Measurements from ENCODE around the gene CCND1. TPM values are rescaled to one million over a fixed set of nuclear protein-coding genes. Genes with fewer than 3 reads are reported as not detected.

The CCND1 gene
- total and polyA plus RNA-seq, 9 of the 15 experiments (the other 6 are each of a cell fraction or from before 2014, with no cell fraction given), result 0.04 to 23.3 (median 3.8) TPM

GRCh38 chr11:69653406-69653960 lies 12.5 kb downstream of the CCND1 start:
- no peak overlapping the region for H3K27ac ChIP-seq (ENCODE audit: extremely low read depth, low read depth, low read length)
- no peaks in the 10 kb centered on the region for H3K36me3 ChIP-seq (ENCODE audit: control insufficient read depth, insufficient read depth, low read length)
- ChIA-PET POLR2A (no interaction called here), CTCF (ENCODE audit: low intra/inter-chr PET ratio) (no interaction called here)
- no peaks in the 10 kb centered on the region for H3K9me1 ChIP-seq (ENCODE audit: control insufficient read depth, insufficient read depth, low read length)
- no peak for ATAC-seq
- H3K4me2 ChIP-seq (ENCODE audit: insufficient read depth, low read length), result no peak overlapping the region
- no peak overlapping the region for H3K9ac ChIP-seq (ENCODE audit: insufficient read depth in 1 of 2, low read depth in 2 of 2, low read length in 2 of 2)
- intact Hi-C loops (cut with micrococcal nuclease) (no loop called here), in situ Hi-C loops (cut with MboI) (loop anchor here (25.0 kb wide), 2 partner anchors 816 to 1016 kb away; partner anchors contain the start of gene CPT1A)
- H3K4me3 ChIP-seq, result no peak overlapping the region
- no peaks in the 10 kb centered on the region for H4K20me1 ChIP-seq (replicated peaks; ENCODE audit: control insufficient read depth, insufficient read depth, low read length)
- FAIRE-seq, result no peak
- no peaks in the 10 kb centered on the region for H3K79me2 ChIP-seq (ENCODE audit: control insufficient read depth, insufficient read depth, low read length)
- peaks cover 0 to 11% of the 10 kb centered on the region in 2 experiments; a peak in 3 of 5 replicates for H3K27me3 ChIP-seq (ENCODE audit: control insufficient read depth in 2 of 2, insufficient read depth in 2 of 2, low read length in 2 of 2)
- no peak for TF ChIP-seq BCLAF1 (IDR thresholded peaks at IDR 0.05; ENCODE audit: borderline replicate concordance in 1 of 2, control insufficient read depth in 1 of 2, low read depth in 2 of 2, low read length in 1 of 2)
- TF ChIP-seq TAF1 (IDR thresholded peaks at IDR 0.05; ENCODE audit: control insufficient read depth, extremely low read depth, insufficient read depth, low read length, severe bottlenecking), result no peak
- no peak for TF ChIP-seq KHSRP (IDR thresholded peaks at IDR 0.05)
- no peak for TF ChIP-seq ESRRA (IDR thresholded peaks at IDR 0.05; ENCODE audit: borderline replicate concordance, low read depth)
- TF ChIP-seq, protein P1, sequence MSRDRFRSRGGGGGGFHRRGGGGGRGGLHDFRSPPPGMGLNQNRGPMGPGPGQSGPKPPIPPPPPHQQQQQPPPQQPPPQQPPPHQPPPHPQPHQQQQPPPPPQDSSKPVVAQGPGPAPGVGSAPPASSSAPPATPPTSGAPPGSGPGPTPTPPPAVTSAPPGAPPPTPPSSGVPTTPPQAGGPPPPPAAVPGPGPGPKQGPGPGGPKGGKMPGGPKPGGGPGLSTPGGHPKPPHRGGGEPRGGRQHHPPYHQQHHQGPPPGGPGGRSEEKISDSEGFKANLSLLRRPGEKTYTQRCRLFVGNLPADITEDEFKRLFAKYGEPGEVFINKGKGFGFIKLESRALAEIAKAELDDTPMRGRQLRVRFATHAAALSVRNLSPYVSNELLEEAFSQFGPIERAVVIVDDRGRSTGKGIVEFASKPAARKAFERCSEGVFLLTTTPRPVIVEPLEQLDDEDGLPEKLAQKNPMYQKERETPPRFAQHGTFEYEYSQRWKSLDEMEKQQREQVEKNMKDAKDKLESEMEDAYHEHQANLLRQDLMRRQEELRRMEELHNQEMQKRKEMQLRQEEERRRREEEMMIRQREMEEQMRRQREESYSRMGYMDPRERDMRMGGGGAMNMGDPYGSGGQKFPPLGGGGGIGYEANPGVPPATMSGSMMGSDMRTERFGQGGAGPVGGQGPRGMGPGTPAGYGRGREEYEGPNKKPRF (IDR thresholded peaks at IDR 0.05; ENCODE audit: low read depth, low read length), result no peak
- TF ChIP-seq PHB (CRISPR knock-in tag; IDR thresholded peaks at IDR 0.05), result no peak
- TF ChIP-seq HLTF (IDR thresholded peaks at IDR 0.05), result no peak
- no peak for TF ChIP-seq DACH1 (IDR thresholded peaks at IDR 0.05; ENCODE audit: partially characterized antibody)
- peaks cover 0 to 31% of the 10 kb centered on the region in 2 experiments; a peak in 2 of 5 replicates for H3K4me1 ChIP-seq (replicated peaks in 1 of 2; ENCODE audit: control insufficient read depth in 2 of 2, insufficient read depth in 2 of 2, low read length in 2 of 2)
- BruUV-seq (replicated peaks), result no TSS peak
- no peaks in the 10 kb centered on the region for H3K9me3 ChIP-seq (replicated peaks; ENCODE audit: control insufficient read depth, insufficient read depth, low read depth, low read length)
- no peak for DNase-seq (ENCODE audit: extremely low read depth in 1 of 4, low spot score in 3 of 4)
- H2AFZ ChIP-seq (ENCODE audit: low read depth, low read length), result no peak overlapping the region
- 86% methylated on average over 20 of the region's 23 CpGs for WGBS (ENCODE audit: insufficient coverage, low coverage, missing lambda C conversion rate)
